ENCODE data around the gene RSPRY1.
"Not testable (repeated sequence)": the region's sequence is repeated elsewhere in the genome, so short reads cannot be mapped to it uniquely, and the experiment has no call there.

- not testable (repeated sequence) for TF ChIP-seq CTCF, EZH2, EZH2phosphoT487 (IDR thresholded peaks at IDR 0.05)
Measured at GRCh38 chr16:57275946-57276345, 89.8 kb downstream of the RSPRY1 start.

All from neural progenitor cell (in vitro differentiated cells).